G401.6 (cell line): ENCODE measurements around the gene CYFIP2.

Experiments
- FAIRE-seq: peaks from 2 replicates; lab custom pipeline; 2012; peaks lifted over from hg19 to GRCh38; lab: Jason Lieb, UNC

Gene CYFIP2

DNA sequence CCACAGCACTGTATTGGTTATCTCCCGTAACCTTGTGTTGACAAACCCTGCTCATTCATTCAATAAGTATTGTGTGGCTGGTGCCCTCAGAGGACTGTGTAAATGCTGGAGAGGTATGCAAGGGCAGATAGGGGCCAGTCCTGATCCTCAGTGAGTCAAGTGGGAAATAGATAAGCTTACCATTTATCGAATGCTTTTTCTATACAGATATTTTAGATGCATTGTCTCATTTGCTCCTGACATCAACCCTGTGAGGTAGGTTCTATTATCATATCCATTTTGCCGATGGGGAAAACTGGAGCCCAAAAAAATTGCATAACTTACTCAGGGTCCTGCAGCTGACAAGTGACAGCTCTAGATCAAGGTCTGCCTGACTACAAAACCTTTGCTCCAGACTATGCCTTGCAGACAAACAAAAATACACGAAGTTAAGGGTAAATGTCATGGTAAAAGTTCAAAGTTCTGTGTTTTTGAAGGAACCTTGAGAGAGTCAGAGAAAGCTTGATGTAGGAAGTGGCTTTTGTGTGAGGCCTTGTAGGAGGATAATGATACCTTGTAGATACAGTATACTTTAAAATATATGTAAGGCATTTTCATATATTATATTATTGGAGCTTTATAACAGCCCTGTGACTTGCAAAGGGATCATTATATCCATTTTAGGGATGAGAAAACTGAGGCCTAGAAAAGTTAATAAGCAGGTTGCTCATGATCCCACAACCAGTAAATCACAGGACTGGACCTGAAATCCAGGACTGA lies 22.7 kb downstream of the CYFIP2 start:
- FAIRE-seq = no peak

DNA sequence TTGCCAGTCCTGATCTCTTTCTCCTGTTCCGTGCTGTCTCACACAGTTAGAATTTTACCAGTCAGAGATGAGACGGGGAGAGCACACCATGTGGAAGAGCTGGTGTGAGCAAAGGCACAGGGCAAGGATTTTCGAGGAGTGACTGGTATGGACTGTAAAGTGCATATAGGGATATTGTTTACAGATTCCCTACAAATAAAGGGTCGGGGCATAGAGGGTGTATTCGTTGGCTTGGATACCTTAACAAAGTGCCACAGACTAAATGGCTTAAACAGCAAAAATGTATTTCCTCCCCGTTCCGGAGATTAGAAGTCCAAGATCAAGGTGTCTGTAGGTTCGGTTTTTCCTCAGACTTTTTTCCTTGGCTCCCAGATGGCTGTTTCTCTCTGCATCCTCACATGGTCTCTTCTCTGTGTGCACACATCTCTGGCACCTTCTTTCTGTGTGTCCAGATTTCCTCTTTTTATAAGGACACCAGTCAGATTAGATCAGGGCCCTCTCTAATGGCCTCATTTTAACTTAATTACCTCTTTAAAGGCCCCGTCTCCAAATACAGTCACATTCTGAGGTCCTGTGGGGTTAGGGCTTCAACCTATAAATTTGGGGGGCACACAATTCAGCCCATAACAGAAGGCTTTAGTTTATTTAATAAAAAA lies 23.4 kb downstream of the CYFIP2 start:
- FAIRE-seq = no peak

DNA sequence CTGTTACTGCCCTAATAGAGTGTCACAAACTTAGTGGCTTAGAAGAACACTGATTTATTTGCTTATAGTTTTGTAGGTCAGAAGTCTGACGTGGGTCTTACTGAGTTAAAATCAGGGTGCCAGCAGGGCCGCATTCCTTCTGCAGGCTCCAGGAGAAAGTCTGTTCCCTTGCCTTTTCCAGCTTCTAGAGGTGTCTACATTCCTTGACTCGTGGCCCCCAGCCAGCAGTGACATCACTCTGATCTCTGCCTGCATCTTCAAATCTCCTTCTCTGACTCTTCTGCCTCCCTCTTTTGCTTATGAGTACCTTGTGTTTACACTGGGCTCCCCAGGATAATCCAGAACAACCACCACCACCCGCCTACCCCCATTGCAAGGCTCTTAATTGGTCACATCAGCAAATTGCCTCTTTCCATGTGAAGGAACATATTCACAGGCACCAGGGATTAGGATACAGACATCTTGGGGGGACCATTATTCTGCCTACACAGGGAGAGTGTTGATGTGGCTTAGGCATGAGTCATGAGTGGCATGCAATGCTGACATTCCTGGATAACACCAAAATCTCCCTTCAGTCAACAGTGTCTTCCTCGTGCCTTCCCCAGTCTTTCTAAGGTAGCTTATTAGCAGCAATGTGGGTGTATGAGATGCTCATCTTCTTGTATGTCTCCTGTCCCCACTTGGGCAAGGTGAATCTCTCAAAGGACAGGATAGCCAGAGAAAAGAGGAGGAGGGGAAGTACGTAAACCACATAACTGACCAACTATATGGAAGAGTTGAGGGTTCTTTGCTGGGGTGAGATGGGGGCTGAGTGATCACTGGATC lies 24.4 kb downstream of the CYFIP2 start:
- FAIRE-seq = no peak

DNA sequence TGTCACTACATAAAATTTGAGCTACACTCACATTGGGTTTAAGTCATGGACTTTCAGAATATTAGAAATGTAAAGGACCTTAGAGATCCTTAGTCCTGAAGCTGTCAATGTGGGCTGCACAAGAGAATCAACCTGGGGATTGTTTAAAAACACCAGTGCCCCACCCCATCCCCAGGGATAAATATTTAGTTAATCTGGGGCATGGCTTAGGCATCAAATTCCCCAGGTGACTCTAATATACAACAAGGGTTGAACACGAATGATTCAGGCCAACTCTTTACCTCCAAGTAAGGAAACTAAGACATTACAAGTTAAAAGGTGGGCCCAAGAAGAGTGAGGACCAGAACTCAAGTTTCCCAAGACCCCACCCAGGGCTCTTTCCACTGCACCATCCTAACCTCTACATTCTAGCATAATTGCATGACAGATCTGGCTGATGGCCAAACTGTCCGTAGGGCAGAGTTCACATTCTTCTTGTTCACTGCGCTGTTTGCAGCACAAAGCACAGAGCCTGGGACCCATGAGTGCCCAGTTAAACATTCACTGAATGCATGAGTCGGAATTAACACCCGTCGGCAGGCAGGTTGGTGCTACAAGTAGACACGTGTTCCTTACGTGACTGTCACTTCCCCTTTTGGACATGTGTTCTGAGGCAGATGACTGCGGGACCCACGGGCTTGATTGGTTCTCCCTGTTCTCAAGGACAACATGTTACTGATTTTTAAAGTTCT lies 25.2 kb downstream of the CYFIP2 start:
- FAIRE-seq = no peak

DNA sequence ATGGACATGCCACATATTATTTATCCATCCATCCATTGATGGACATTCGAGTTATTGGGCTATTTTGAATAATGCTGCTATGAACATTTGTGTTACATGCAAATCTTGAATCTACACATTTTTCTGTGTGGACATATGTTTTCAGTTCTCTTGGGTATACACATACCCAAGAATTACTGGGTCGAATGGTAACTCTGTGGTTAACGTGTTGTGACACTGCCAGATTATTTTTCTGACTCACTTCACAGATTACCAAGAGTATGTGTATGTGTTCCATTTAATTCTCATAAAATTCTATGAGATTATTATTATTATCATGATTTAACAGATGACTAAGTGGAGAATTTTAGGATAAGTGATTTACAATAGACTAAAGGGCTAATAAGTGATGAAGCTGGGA lies 26.7 kb downstream of the CYFIP2 start:
- FAIRE-seq = no peak

DNA sequence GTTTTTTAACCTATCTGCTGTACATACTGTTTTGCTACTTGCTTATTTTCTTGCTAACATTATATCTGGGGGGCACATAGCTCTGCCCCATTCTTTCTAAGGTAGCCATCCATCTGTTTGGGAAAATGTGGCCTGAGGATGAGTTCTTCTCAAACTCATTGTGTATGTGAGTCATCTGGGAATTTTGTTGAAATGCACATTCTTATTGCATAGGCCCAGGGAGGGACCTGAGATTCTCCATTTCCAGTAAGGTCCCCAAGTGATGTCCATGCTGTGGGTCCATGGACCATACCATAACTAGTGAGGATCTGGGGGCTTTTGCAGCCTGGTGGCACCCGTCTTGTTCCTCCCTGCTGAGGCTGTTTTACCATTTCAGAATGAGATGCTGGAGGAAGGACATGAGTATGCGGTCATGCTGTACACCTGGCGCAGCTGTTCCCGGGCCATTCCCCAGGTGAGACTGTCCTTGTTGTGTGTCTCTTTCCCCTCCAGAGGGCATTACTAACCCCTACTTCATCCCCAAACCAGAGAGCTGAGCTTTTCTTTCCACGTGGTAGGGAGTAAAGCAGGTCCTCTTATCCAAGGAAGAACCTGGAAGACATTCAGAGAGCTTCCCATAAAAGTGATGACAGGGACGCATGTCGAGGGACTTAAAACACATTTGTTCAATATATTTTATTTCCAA lies 28.6 kb downstream of the CYFIP2 start:
- FAIRE-seq = no peak

DNA sequence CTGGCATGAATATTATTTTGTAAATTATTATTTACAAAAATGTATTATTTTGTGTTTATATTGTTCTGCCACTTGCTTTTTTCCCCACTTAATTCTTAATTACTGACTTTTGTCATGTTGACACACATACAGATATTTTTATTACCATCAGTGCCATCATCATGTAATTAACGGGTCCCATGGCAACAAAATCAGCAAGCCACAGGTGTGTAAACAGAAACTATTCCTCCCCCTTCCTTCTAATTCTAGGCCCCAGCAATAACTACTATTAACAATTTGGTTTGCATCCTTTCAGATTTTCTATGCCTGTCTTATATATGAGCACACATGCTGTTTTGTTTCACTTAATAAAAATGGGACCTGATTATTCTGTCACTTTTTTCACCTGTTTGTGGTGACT lies 29.3 kb downstream of the CYFIP2 start:
- no peak for FAIRE-seq

DNA sequence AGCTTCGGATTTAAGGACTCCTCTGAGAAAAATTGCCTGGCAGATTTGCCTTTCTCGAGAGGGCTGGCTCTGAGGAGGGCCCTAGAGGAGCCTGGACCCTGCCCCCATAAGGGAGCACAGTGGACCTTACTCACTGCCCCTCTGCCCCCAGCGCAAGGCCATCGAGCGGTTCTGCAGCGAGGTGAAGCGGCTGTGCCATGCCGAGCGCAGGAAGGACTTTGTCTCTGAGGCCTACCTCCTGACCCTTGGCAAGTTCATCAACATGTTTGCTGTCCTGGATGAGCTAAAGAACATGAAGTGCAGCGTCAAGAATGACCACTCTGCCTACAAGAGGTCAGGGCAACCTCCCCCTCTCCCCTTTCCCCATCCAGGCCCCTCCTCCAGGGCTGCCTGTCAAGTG lies 34.6 kb downstream of the CYFIP2 start:
- no peak for FAIRE-seq

DNA sequence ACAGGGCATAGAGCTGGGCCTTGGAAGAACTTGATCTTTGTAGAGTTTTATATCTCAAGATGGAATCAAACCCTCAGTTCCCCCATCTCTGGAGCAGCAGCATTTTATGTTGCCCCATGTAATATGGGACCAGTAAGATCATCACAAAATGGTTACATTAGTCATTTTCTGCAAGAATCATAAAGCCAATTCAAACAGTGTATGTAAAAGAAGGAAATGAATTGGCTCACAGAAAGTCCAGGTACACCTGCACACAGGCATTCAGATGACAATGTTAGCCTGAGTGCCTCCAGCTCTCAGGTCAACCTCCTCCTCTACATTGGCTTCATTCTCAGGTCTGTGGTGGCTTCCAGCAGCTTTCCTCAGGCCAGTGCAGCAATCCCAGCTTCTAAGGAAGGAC lies 35.1 kb downstream of the CYFIP2 start:
- no peak for FAIRE-seq

DNA sequence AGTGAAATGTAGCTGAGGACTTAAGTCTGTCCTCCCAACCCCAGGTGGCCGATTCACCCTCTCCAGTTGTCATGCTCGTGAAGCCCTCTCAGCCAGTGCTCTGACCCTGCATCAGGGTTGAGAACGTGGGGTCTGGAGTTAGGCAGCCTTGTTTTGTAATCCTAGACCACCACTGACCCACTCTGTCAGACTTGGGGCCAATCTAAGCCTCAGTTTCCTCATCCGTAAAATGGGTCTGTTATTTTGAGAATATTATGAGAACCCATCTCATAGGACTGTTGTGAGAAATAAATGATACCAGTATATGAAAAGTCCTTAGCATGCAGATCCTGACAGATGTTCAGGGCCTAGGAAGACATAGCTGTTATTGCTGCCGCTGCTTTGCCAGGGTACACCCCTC lies 37.1 kb downstream of the CYFIP2 start:
- no peak for FAIRE-seq

DNA sequence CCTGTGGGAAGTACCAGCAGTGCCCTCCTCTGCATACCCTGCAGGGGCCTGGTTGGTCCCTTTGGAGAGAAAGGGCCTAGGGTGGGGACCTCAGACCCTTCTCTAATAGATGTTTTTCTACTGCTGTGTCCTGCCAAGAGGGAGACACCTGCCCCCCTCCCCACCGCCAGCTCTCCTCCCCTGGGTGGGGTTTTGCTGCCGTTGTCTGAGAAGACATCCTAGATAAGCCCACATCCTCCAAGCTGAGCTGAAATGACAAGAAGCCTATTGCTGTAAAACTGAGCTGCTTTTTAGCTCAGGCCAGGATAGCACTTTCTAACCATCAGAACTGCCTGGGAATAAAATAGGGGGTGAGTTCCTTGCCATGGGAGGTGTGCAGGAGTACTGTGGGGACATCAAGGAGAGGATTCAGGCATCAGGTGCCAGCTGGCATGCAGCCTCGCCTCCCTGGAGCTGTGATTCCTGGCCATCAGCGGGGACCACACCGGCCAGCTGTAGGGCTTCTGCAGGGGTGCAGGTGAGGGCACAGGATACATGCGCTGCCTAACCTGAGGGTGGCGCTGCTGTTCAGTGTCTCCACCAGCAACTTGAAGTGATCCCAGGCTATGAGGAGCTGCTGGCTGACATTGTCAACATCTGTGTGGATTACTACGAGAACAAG lies 37.9 kb downstream of the CYFIP2 start:
- no peak for FAIRE-seq

DNA sequence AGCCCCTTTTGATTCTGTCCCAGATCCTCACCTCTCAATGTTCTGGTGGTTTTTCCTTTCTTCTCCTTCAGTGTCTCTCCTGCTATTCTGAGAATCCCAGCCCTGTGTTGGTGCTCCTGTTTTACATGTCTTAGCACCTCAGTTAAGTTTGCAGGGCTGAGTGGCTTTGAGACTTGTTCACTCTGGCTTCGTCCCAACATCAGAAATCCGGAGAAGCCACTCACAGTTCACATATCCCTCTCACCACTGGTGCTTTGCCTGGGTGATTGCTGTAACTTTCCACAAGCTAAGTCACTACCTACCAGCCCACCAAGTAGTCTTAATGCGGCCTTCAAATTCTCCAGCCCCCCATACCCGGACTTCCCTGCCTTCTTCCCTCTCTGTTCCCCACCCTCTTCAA lies 40.2 kb downstream of the CYFIP2 start:
- no peak for FAIRE-seq

DNA sequence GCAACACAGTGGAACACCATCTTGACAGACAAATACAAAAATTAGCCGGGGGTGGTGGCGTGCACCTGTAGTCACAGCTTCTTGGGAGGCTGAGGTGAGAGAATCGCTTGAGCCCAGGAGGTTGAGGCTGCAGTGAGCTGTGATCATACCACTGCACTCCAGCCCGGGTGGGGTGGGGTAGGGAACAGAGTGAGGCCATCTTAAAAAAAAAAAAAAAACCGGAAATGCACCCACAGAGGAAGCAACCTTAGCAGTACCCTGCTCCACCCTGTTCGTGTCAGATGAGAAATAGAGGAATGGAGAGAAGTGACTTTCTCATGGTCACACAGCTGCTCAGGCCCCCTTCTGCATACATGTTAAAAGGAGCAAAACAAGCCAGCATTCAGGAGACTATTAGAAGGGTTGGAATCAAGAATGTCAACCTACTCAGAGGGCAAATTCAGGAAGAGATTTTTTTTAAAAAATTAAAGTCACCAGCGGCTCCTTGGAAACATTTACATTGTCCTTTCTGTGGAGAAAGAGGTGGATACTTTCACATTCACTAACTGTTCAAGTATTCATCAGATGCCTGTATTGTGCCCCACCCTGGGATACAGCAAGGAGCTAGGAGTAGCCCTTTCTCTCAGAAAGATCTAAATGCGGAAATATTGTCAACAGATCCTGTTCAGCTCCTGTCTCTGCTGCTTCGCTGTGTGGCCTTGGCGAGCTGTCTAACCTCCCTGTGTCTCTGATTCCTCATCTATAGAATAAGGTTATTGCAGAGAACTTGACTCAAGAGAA lies 41.0 kb downstream of the CYFIP2 start:
- no peak for FAIRE-seq

DNA sequence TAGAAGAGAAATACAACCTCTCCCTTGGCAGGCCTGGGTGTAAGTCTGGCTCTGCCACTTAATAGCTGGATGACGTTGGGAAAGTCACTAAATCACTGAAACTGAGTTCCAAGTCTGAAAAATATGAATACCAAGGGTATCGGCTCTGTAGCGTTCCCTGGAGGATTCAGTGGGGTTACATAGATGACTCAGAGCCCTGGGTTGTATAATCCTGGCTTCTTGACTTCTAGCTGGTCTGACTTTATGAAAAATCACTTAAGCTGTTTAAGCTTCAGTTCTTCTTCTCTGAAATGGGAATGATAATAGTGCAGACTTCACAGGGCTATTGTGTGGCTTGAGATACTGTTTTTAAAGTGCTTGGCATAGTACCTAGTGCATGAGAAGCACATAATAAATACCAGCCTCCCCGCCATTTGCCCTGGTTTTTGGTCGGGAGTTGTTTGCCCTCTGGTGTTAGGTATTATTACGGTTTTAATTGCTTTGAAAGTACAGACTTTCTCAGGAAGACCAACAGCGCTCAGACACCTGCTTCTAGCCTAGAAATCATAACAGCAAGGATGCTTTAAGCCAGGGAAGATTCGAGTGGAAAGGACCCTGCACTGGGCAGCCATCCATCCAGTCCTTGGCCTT lies 43.0 kb downstream of the CYFIP2 start:
- FAIRE-seq = no peak

DNA sequence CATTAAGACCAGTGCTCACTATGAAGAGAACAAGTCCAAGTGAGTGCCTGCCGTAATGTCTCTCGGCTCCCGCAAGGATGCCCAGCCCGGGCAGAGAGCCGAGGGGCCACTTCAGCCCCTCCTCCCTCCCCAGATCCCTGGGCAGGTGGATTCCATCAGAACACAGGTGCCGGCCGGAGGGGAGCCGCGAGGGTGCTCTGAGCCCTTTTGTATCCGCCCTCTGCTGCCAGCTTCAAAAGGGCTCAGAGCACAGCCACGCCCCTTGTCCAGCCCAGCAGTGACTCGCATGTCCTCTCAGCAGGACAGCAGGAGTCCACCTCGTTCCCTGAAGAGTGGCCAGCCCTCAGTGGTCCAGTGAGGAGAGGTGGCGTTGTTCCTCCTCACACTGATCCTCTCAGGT lies 43.9 kb downstream of the CYFIP2 start:
- no peak for FAIRE-seq

DNA sequence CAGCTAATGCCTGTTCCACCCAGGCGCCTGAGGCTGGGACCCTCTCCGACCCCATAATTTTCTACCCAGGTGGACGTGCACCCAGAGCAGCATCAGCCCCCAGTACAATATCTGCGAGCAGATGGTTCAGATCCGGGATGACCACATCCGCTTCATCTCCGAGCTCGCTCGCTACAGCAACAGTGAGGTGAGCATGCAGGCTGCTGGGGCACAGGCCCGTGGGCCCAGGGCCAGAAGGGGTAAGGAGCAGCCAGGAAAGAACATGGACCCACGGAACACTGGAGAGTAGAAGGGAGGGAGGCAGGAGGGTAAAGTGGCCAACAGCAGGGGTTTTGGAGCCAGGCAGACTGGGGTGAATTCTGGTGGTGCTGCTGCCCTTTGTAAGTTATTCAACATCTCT lies 45.7 kb downstream of the CYFIP2 start:
- FAIRE-seq = no peak

DNA sequence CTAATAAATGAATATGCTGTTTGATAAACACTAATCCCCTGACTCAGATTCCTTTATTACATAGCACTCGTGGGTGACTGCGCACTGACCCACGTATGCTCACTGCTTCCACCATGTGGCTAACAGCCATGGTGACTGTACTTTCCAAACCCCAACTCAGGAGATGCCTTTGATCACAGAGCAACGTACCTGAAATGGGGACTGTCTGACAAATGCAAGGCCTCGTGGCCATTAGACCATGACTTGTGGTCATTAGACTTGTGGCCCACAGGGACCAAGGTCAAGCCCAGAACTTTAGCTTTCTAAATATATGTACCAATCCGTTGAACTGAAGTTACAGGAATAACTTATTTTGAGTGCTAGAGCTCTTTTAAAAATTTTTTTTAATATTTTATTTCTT lies 46.6 kb downstream of the CYFIP2 start:
- FAIRE-seq = no peak

DNA sequence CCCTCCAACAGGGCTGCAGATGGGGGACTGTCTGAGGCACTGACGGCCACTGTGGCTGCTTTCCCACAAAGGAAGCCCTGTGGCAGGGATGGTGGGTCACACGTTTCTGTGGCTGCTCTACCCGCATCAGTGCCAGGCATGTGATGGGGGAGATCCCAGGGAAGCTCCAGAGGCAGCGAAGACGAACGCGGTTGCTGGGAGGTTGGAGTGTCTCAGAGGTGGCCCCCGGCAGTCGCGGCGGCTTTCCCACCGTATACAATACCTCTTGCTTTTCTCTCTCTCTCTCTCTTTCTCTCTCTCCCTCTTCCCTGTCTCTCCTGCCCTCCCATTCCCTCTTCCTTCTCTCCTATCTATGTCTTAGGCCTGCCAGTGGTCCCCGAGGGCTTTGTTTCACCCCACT lies 56.7 kb downstream of the CYFIP2 start:
- FAIRE-seq = no peak

DNA sequence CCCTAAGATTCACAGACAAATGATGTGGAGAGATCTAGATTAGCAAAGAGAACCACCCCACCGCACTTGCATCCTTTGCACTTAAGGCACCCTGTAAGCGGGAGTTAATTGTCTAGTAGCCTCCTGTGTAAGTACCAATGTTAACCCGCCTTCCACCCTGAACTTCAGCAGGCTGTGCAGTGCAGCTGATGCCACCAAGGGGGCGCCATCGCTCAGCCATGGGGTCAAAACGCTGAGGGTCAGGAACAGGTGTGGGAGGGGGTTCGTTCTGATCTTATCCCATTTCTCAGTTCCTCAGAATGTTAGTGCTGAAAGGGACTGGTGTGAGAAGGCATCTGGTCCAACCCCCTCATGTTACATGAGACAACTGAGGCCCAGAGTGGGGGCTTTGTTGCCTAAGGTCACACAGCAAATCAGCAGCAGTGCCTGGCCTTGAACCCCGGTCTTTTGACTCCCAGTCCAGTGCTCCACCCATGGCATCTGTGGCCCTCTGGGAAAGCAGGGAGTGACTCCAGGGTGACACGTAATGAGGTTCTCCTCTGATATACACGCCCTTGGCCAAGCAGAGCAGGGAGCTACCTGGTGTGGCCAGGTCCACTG lies 57.3 kb downstream of the CYFIP2 start:
- no peak for FAIRE-seq

DNA sequence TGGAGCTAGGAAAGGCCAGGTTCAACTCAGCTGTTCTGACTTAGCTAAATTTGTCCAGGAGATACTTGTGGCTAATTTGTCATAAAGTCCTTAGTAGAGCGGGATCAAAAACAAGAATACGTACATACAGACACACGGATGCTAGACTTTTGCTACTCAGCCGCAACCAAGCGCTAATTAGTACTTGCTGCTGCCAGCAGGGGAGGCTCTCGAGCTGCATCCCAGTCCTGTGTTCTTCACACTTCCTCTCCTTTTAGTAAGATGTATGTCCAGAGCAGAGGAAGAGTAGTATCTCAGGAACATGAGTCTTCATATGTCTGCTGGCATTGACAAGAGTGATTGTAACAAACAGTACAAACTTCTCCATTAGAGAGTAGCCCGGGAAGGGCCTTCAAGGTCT lies 58.3 kb downstream of the CYFIP2 start:
- FAIRE-seq = no peak
